GM23338 (cell line): Measurements from ENCODE around the gene S1PR3. TPM values are rescaled to one million over a fixed set of nuclear protein-coding genes. Genes with fewer than 3 reads are reported as not detected.

Experiments
- CTCF ChIP-seq, 2 experiments: fragments of 200-600 bp in 1 of 2; sonication (generic) in 1 of 2; conservative IDR thresholded peaks; 2 replicates each; pipeline versions ENCODE4 v1.5.1 to v1.6.1; 2016 to 2017; ENCODE audit warnings: antibody characterized with exemption in 2 of 2, low read depth in 2 of 2, mild to moderate bottlenecking in 2 of 2, moderate library complexity in 1 of 2
- EZH2 ChIP-seq: fragments of 200-600 bp; sonication (generic); IDR thresholded peaks from one replicate; pipeline ENCODE4 v1.8.0; 2017; ENCODE audit warnings: antibody characterized with exemption, mild to moderate bottlenecking, low read depth; ENCODE audit not compliant: unreplicated experiment
- JUNB ChIP-seq: IDR thresholded peaks from one replicate; pipeline ENCODE4 v1.6.1; 2016; ENCODE audit warnings: antibody characterized with exemption; ENCODE audit not compliant: unreplicated experiment
- POLR2AphosphoS5 ChIP-seq: IDR thresholded peaks from 2 replicates; pipeline ENCODE4 v1.6.1; 2016; ENCODE audit warnings: antibody characterized with exemption, low read depth
- REST ChIP-seq: IDR thresholded peaks from one replicate; pipeline ENCODE4 v1.6.1; 2018; ENCODE audit warnings: antibody characterized with exemption; ENCODE audit not compliant: unreplicated experiment
- STAT1 ChIP-seq: IDR thresholded peaks from one replicate; pipeline ENCODE4 v1.6.1; 2016; ENCODE audit warnings: antibody characterized with exemption; ENCODE audit not compliant: unreplicated experiment
- ZNF462 ChIP-seq: fragments of 250-450 bp; sonication (Bioruptor Pico); IDR thresholded peaks from 2 replicates; pipeline ENCODE4 v1.5.0; 2020; ENCODE audit warnings: mild to moderate bottlenecking, moderate library complexity
- polyA plus RNA-seq: library from polyadenylated mRNA; unstranded; fragments of >200 nt; fragmentation: Nextera tagmentation; extraction: Ambion mirVana; gene quantifications from 2 replicates; pipeline ENCODE4 v1.2.1, GENCODE V29; 2016
- total RNA-seq: library from RNA; depleted of rRNA; stranded (reverse); fragments of >200 nt; shearing (Covaris generic); gene quantifications from 2 replicates; pipeline ENCODE4 v1.2.3, GENCODE V29; 2014

S1PR3 gene
- total and polyA plus RNA-seq, 2 experiments from 2014 or later: 2.1 to 7.6 TPM

GRCh38 chr9:88974641-88975040, 16.6 kb upstream of the S1PR3 start (continued):
- no peak for TF ChIP-seq ZNF462 (CRISPR knock-in tag)
- TF ChIP-seq POLR2AphosphoS5: no peak
- no peak for TF ChIP-seq CTCF (conservative IDR thresholded peaks at IDR 0.05; ENCODE audit: low read depth in 2 of 2)
- no peak for TF ChIP-seq JUNB
- TF ChIP-seq EZH2: no peak
- TF ChIP-seq STAT1: no peak
- TF ChIP-seq REST: no peak
